ENCODE measurements around the gene SLC10A6.

DNA sequence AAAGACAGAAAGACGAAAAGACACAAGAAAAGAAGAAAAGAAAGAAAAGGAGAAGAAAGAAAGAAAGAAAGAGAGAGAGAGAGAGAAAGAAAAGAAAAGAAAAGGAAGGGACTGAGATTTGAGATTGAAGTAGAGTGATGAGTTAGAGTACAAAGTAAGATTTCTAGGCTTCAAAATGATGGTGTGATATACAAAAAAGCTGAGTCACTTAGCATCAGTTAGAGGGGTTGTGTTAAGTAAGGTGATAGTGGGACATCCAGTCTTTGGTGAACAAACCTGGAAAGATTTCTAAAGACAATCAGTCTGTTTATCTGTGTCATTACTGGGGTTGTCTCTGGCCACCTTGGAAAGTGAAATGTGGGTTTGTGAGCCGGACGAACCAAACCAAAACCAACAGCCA lies 13.5 kb downstream of the SLC10A6 start:
- TF ChIP-seq CTCF (conservative IDR thresholded peaks at IDR 0.05; ENCODE audit: low read depth, low read length): no peak
- no peak for TF ChIP-seq EZH2phosphoT487 (IDR thresholded peaks at IDR 0.05; ENCODE audit: borderline replicate concordance, low read length)
- no peak for TF ChIP-seq EZH2 (IDR thresholded peaks at IDR 0.05; ENCODE audit: low read length, unreplicated experiment)

Data from PC-3 (cell line).